ENCODE measurements around the gene PSTK.

Gene PSTK

GRCh38 chr10:122962405-122962804 is 17.8 kb upstream of the PSTK start:
- Histone ChIP-seq H3K4me2 (ENCODE audit: low read length) (no peak overlapping the region), H3K4me3 (ENCODE audit: low read depth, low read length, poor library complexity, severe bottlenecking) (no peak overlapping the region), H2AFZ (ENCODE audit: low read length) (no peak overlapping the region), H3K27ac (ENCODE audit: low read depth, low read length, poor library complexity, severe bottlenecking) (no peak overlapping the region), H3K27me3 (ENCODE audit: insufficient read depth, low read length) (no peaks in the 10 kb centered on the region; the same call in 1 of the 2 replicates), H4K20me1 (ENCODE audit: insufficient read depth, low read length) (no peaks in the 10 kb centered on the region), H3K9me2 (ENCODE audit: low read depth, low read length) (no peaks in the 10 kb centered on the region), H3K36me3 (ENCODE audit: insufficient read depth, low read length) (no peaks in the 10 kb centered on the region), H3F3A (ENCODE audit: insufficient read depth, low read length) (no peaks in the 10 kb centered on the region), H3K9ac (ENCODE audit: low read length) (no peak overlapping the region), H3K79me2 (ENCODE audit: insufficient read depth, low read length) (no peaks in the 10 kb centered on the region), H3K4me1 (ENCODE audit: insufficient read depth, low read length, severe bottlenecking) (no peaks in the 10 kb centered on the region), H3K9me3 (ENCODE audit: low read length) (no peaks in the 10 kb centered on the region)
- no peak for TF ChIP-seq EZH2 (IDR thresholded peaks at IDR 0.05; ENCODE audit: borderline replicate concordance, low read length)
- no peak for TF ChIP-seq CTCF (IDR thresholded peaks at IDR 0.05; ENCODE audit: low read length)

DNA sequence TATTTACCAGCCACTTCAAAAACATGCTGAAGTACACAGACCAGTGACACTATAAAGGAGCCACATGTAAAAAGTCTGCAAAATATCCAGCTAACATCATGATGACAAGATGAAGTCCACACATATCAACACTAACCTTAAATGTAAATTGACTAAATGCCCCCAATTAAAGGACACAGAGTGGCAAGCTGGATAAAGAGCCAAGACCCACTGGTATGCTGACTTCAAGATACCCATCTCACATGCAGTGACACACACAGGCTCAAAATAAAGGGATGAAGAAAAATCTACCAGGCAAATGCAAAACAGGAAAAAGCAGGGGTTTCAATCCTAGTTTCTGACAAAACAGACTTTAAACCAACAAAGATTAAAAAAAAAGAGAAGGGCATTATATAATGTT is 13.3 kb upstream of the PSTK start:
- TF ChIP-seq CTCF (IDR thresholded peaks at IDR 0.05; ENCODE audit: low read length) (no peak), EZH2 (IDR thresholded peaks at IDR 0.05; ENCODE audit: borderline replicate concordance, low read length) (no peak)
- Histone ChIP-seq H3K4me3 (ENCODE audit: low read depth, low read length, poor library complexity, severe bottlenecking) (no peak overlapping the region), H3K27me3 (ENCODE audit: insufficient read depth, low read length) (no peaks in the 10 kb centered on the region; the same call in 1 of the 2 replicates), H3K27ac (ENCODE audit: low read depth, low read length, poor library complexity, severe bottlenecking) (no peak overlapping the region), H3K4me1 (ENCODE audit: insufficient read depth, low read length, severe bottlenecking) (no peaks in the 10 kb centered on the region), H3K9ac (ENCODE audit: low read length) (no peak overlapping the region), H2AFZ (ENCODE audit: low read length) (no peak overlapping the region), H3K9me3 (ENCODE audit: low read length) (no peaks in the 10 kb centered on the region), H3K36me3 (ENCODE audit: insufficient read depth, low read length) (no peaks in the 10 kb centered on the region), H4K20me1 (ENCODE audit: insufficient read depth, low read length) (no peaks in the 10 kb centered on the region), H3K79me2 (ENCODE audit: insufficient read depth, low read length) (no peaks in the 10 kb centered on the region), H3K9me2 (ENCODE audit: low read depth, low read length) (no peaks in the 10 kb centered on the region), H3F3A (ENCODE audit: insufficient read depth, low read length) (no peaks in the 10 kb centered on the region), H3K4me2 (ENCODE audit: low read length) (no peak overlapping the region)

- H3K9me3 ChIP-seq (ENCODE audit: low read length) = no peaks in the 10 kb centered on the region
- no peaks in the 10 kb centered on the region for H4K20me1 ChIP-seq (ENCODE audit: insufficient read depth, low read length)
- H3K4me2 ChIP-seq (ENCODE audit: low read length) = no peak overlapping the region
- H3K27me3 ChIP-seq (ENCODE audit: insufficient read depth, low read length) = no peaks in the 10 kb centered on the region
- no peaks in the 10 kb centered on the region for H3F3A ChIP-seq (ENCODE audit: insufficient read depth, low read length)
- H3K9ac ChIP-seq (ENCODE audit: low read length) = no peak overlapping the region
- TF ChIP-seq CTCF (IDR thresholded peaks at IDR 0.05; ENCODE audit: low read length) (no peak), EZH2 (IDR thresholded peaks at IDR 0.05; ENCODE audit: borderline replicate concordance, low read length) (no peak)
- no peaks in the 10 kb centered on the region for H3K4me1 ChIP-seq (ENCODE audit: insufficient read depth, low read length, severe bottlenecking)
- H3K4me3 ChIP-seq (ENCODE audit: low read depth, low read length, poor library complexity, severe bottlenecking) = no peak overlapping the region
- H2AFZ ChIP-seq (ENCODE audit: low read length) = no peak overlapping the region
- H3K79me2 ChIP-seq (ENCODE audit: insufficient read depth, low read length) = no peaks in the 10 kb centered on the region
- no peaks in the 10 kb centered on the region for H3K36me3 ChIP-seq (ENCODE audit: insufficient read depth, low read length)
- H3K9me2 ChIP-seq (ENCODE audit: low read depth, low read length) = no peaks in the 10 kb centered on the region
- no peak overlapping the region for H3K27ac ChIP-seq (ENCODE audit: low read depth, low read length, poor library complexity, severe bottlenecking)
Observed at GRCh38 chr10:122968698-122969097, 11.5 kb upstream of the PSTK start.

All from OCI-LY1 (cell line).